22Rv1 (cell line): ENCODE measurements around the gene ERI3.

Experiments
- ZFX ChIP-seq: fragments of 450-650 bp; IDR thresholded peaks from 2 replicates; pipeline ENCODE4 v1.6.1; 2017; ENCODE audit warnings: antibody characterized with exemption, borderline replicate concordance
- TF ChIP-seq, protein P1 (sequence below): fragments of 450-650 bp; IDR thresholded peaks from 2 replicates; pipeline ENCODE4 v1.5.1; 2017; ENCODE audit warnings: mild to moderate bottlenecking

- TF ChIP-seq, protein P1, sequence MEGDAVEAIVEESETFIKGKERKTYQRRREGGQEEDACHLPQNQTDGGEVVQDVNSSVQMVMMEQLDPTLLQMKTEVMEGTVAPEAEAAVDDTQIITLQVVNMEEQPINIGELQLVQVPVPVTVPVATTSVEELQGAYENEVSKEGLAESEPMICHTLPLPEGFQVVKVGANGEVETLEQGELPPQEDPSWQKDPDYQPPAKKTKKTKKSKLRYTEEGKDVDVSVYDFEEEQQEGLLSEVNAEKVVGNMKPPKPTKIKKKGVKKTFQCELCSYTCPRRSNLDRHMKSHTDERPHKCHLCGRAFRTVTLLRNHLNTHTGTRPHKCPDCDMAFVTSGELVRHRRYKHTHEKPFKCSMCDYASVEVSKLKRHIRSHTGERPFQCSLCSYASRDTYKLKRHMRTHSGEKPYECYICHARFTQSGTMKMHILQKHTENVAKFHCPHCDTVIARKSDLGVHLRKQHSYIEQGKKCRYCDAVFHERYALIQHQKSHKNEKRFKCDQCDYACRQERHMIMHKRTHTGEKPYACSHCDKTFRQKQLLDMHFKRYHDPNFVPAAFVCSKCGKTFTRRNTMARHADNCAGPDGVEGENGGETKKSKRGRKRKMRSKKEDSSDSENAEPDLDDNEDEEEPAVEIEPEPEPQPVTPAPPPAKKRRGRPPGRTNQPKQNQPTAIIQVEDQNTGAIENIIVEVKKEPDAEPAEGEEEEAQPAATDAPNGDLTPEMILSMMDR = no peak
- TF ChIP-seq ZFX = no peak
These were observed 78.2 kb downstream of the ERI3 start for GRCh38 chr1:44276901-44277300.
